Measurements from ENCODE around the gene DAGLB.

GRCh38 chr7:6413637-6414036, 34.1 kb downstream of the DAGLB start:
- TF ChIP-seq CTCF (IDR thresholded peaks at IDR 0.05; ENCODE audit: low read length) (no peak), EZH2 (IDR thresholded peaks at IDR 0.05; ENCODE audit: borderline replicate concordance, low read length) (no peak)

Data from OCI-LY1 (cell line).